Heart right ventricle (tissue), 16 donors: ENCODE results near the gene ZFYVE9. TPM values are rescaled to one million over a fixed set of nuclear protein-coding genes. Genes with fewer than 3 reads are reported as not detected.

Source experiments
- ATAC-seq, 8 donors: fragments of 200-7000 bp; cut with Tn5 transposase; one replicate each; pipeline ENCODE4 v1.9.1; 2020; ENCODE audit warnings: mild to moderate bottlenecking in 8 of 8, moderate library complexity in 8 of 8, moderate number of reproducible peaks in 1 of 8
- DNase-seq, 2 donors: peaks; one replicate each; pipeline ENCODE4 v3.0.0-alpha.2; 2020
- H3K27ac ChIP-seq, 10 donors: fragments of 200-600 bp; sonication (generic) in 2 of 10; one replicate each; pipeline versions ENCODE4 v1.5.0 to v1.8.0; 2020 to 2022; ENCODE audit warnings: mild to moderate bottlenecking in 3 of 10
- H3K27me3 ChIP-seq, 7 donors: fragments of 200-600 bp; one replicate each; pipeline ENCODE4 v1.8.0; 2021 to 2022; ENCODE audit warnings: mild to moderate bottlenecking in 2 of 7
- H3K36me3 ChIP-seq, 9 donors: fragments of 200-600 bp; sonication (generic) in 1 of 9; one replicate each; pipeline versions ENCODE4 v1.5.0 to v1.8.0; 2020 to 2022; ENCODE audit warnings: mild to moderate bottlenecking in 2 of 9
- H3K4me1 ChIP-seq, 9 donors: fragments of 200-600 bp; sonication (generic) in 1 of 9; one replicate each; pipeline versions ENCODE4 v1.5.0 to v1.8.0; 2020 to 2022; ENCODE audit warnings: mild to moderate bottlenecking in 4 of 9
- H3K4me3 ChIP-seq, 10 donors: fragments of 200-600 bp; sonication (generic) in 2 of 10; one replicate each; pipeline versions ENCODE4 v1.5.0 to v1.8.0; 2020 to 2022; ENCODE audit warnings: mild to moderate bottlenecking in 7 of 10, moderate library complexity in 2 of 10
- H3K9me3 ChIP-seq, 11 donors: fragments of 200-600 bp in 10 of 11; sonication (generic) in 2 of 11; one replicate each; pipeline versions ENCODE4 v1.5.0 to v1.8.0; 2013 to 2022; ENCODE audit warnings: mild to moderate bottlenecking in 2 of 11, control low read depth in 1 of 11, moderate library complexity in 1 of 11
- WGBS, 2 donors: extraction: QIAGEN DNeasy Blood & Tissue Kit; methylation state at CpG; one replicate each; pipeline ENCODE4 v1.1.7; 2013; ENCODE audit warnings: inconsistent platforms in 1 of 2; 5-methylcytosine and 5-hydroxymethylcytosine counted together
- intact Hi-C, 10 donors: fragments of 100-400 bp; cut with DNase I; formaldehyde crosslinking; loops; one replicate each; pipeline versions ENCODE4 v1.11.1 to v1.14.2; 2022
- polyA plus RNA-seq, 2 donors: library from polyadenylated mRNA; stranded (reverse); fragments of 200-250 nt; gene quantifications; one replicate each; pipeline ENCODE4 v1.2.3, GENCODE V29; 2013
- total RNA-seq, 10 donors: library from RNA; stranded (reverse); fragmentation: NEBNext Ultra II Directional in 3 of 10; extraction: Animal tissue kit (Norgen Biotek cat#: 25700) in 3 of 10; gene quantifications; one replicate each; pipeline versions ENCODE4 v1.2.1 to v1.2.4, GENCODE V29; 2021 to 2023
- TF ChIP-seq, protein P1 (sequence below), 9 donors: fragments of 200-600 bp; sonication (generic) in 2 of 9; IDR thresholded peaks; one replicate each; pipeline versions ENCODE4 v1.5.0 to v1.8.0; 2021 to 2022; ENCODE audit warnings: antibody characterized with exemption in 9 of 9, mild to moderate bottlenecking in 5 of 9, moderate library complexity in 1 of 9
- donor health status: Arrhythmogenic right ventricular cardiomyopathy.
- donor health status: ischemic (EF 13 %, LVEDD 7.1; RV severe dilation, severe dysfunction).
- donor health status: healthy with polysubstance abuse.
- donor health status: DM: no; HTN: yes; CAD: no.
- donor health status: DM: no; HTN: no; CAD: no.
- donor health status: ischemic (EF 25% LVEDD 6.9; RV normal size, moderate dysfunction).
- donor health status: ischemic (EF 25% LVEDD 5.7; RV mildly dilated, moderate dysfunction).
- donor health status: healthy.
- donor health status: DM: yes; HTN: yes; CAD: no.
- donor health status: Ischemic cardiomyopathy.
- donor health status: ischemic (EF 35%, LVEDD 5.7; RV mildly dilated, moderate dysfunction).
- donor health status: nonischemic (EF 11% LVEDD 7.7; RV severe dilation, severe dysfunction).
- donor health status: DM: yes; HTN: yes; CAD: no.
- donor health status: PGD.
- donor health status: ischemic (EF 29% LVEDD 5.4; RV normal size, mild dysfunction).
- donor health status: nonischemic (EF 23%, LVEDD 6.1; RV moderate dilation, normal function).

ZFYVE9 gene
- total and polyA plus RNA-seq, 12 donors: 2.6 to 22.2 (median 15.6) TPM

DNA sequence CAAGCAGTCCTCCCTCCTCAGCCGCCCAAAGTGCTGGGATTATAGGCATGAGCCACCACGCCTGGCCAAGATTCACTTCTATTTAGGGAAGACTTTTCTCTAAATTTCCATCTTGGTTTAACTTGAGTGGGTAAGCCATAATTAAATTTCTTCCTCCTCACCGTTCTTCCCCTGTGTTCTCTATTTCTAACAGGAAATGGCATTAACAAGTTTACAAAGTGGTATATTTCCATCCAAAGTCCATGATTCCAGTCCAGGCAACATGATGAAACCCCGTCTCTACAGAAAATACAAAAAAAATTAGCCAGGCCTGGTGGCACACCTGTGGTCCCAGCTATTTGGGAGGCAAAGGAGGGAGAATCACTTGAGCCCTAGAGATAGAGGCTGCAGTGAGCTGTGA lies 92.1 kb downstream of the ZFYVE9 start:
- WGBS, 2 donors: 88 to 95% methylated on average over 4 of the region's 4 CpGs
- peaks cover 0 to 5% (median 0%) of the 10 kb centered on the region in 9 donors for H3K4me1 ChIP-seq
- TF ChIP-seq, protein P1, sequence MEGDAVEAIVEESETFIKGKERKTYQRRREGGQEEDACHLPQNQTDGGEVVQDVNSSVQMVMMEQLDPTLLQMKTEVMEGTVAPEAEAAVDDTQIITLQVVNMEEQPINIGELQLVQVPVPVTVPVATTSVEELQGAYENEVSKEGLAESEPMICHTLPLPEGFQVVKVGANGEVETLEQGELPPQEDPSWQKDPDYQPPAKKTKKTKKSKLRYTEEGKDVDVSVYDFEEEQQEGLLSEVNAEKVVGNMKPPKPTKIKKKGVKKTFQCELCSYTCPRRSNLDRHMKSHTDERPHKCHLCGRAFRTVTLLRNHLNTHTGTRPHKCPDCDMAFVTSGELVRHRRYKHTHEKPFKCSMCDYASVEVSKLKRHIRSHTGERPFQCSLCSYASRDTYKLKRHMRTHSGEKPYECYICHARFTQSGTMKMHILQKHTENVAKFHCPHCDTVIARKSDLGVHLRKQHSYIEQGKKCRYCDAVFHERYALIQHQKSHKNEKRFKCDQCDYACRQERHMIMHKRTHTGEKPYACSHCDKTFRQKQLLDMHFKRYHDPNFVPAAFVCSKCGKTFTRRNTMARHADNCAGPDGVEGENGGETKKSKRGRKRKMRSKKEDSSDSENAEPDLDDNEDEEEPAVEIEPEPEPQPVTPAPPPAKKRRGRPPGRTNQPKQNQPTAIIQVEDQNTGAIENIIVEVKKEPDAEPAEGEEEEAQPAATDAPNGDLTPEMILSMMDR (IDR thresholded peaks at IDR 0.05): no peak
- ATAC-seq (no peak), DNase-seq (no peak)
- H3K27me3 ChIP-seq: peaks cover 0 to 98% (median 0%) of the 10 kb centered on the region in 7 donors
- H3K36me3 ChIP-seq: peaks cover 0 to 16% (median 0%) of the 10 kb centered on the region in 9 donors
- H3K9me3 ChIP-seq: no peaks in the 10 kb centered on the region
- H3K4me3 ChIP-seq: no peak overlapping the region
- intact Hi-C loops: no loop called here
- no peak overlapping the region for H3K27ac ChIP-seq

GRCh38 chr1:52234708-52235107 lies 92.8 kb downstream of the ZFYVE9 start:
- ATAC-seq (no peak), DNase-seq (no peak)
- Histone ChIP-seq H3K4me1 (peaks cover 0 to 11% (median 0%) of the 10 kb centered on the region in 9 donors), H3K36me3 (peaks cover 0 to 16% (median 0%) of the 10 kb centered on the region in 9 donors), H3K27me3 (peaks cover 0 to 94% (median 0%) of the 10 kb centered on the region in 7 donors), H3K27ac (no peak overlapping the region), H3K9me3 (no peaks in the 10 kb centered on the region), H3K4me3 (no peak overlapping the region)
- TF ChIP-seq, protein P1 (IDR thresholded peaks at IDR 0.05): no peak
- intact Hi-C loops: no loop called here

GRCh38 chr1:52235646-52236045 lies 93.8 kb downstream of the ZFYVE9 start:
- DNase-seq (no peak), ATAC-seq (no peak)
- intact Hi-C loops: no loop called here
- WGBS, 2 donors: 87 to 89% methylated on average over 2 of the region's 2 CpGs
- TF ChIP-seq, protein P1 (IDR thresholded peaks at IDR 0.05): no peak
- Histone ChIP-seq H3K27me3 (peaks cover 0 to 89% (median 0%) of the 10 kb centered on the region in 7 donors), H3K9me3 (no peaks in the 10 kb centered on the region), H3K27ac (no peak overlapping the region), H3K4me3 (no peak overlapping the region), H3K4me1 (peaks cover 0 to 20% (median 0%) of the 10 kb centered on the region in 9 donors), H3K36me3 (peaks cover 0 to 16% (median 0%) of the 10 kb centered on the region in 9 donors)

GRCh38 chr1:52237430-52237829 lies 95.5 kb downstream of the ZFYVE9 start:
- no peaks in the 10 kb centered on the region for H3K9me3 ChIP-seq
- H3K4me1 ChIP-seq: peaks cover 0 to 27% (median 0%) of the 10 kb centered on the region in 9 donors
- peaks cover 0 to 89% (median 0%) of the 10 kb centered on the region in 7 donors for H3K27me3 ChIP-seq
- no peak overlapping the region for H3K27ac ChIP-seq
- WGBS, 2 donors: 72 to 85% methylated on average over 1 of the region's 1 CpG
- intact Hi-C loops: no loop called here
- H3K4me3 ChIP-seq: no peak overlapping the region
- ATAC-seq (no peak), DNase-seq (no peak)
- H3K36me3 ChIP-seq: peaks cover 0 to 16% (median 0%) of the 10 kb centered on the region in 9 donors
- TF ChIP-seq, protein P1 (IDR thresholded peaks at IDR 0.05): no peak
